GM19452 (cell line): ENCODE data around the gene CRISP2.

Source experiments
- ATAC-seq: cut with Tn5 transposase; IDR thresholded peaks from one replicate; pipeline ENCODE4 v1.9.1; 2021; ENCODE audit not compliant: unreplicated experiment

CRISP2 gene

DNA sequence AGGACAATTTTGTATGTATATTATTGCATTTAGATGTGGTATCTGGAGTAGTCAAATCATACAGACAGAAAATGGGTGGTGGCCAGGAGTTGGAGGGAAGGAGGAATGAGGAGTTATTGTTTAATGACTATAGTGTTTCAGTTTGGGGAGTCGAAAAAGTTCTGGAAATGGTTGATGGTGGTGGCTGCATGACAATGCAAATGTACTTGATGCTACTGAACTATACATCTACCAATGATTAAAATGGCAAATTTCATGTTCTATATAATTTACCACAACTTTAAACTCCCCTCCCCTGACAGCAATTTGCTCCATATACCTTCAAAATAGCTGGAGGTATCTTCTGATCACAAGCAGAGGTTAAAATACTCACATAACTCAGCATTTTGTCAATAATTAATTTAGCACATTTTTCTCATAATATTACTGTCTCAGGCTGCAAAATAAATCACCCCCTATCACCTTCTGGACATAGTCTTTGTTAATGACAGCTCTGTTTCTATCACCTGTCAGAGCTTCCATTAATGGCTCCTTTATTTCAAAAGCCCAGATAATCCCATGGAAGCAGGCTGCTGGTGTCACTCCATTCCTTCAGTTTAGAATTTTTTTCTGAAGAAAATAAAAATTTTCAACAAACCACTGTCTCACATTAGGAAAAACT lies 51.0 kb downstream of the CRISP2 start:
- ATAC-seq = no peak

DNA sequence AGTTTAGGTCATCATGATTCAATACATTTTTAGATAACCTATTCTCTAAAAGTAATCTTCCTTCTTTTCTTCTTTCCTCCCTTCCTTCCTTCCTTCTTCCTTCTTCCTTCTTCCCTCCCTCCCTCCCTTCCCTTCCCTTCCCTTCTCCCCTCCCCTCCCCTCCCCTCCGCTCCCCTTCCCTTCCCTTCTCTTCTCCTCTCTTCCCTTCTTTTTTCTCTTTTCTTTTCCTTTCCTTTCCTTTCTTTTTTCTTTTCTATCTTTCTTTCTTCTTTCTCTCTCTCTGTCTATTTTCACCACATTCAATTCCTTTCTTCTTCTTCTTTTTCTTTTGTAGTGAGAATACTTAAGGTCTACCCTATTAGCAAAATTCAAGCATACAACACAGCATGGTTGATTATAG lies 59.4 kb downstream of the CRISP2 start:
- no peak for ATAC-seq

DNA sequence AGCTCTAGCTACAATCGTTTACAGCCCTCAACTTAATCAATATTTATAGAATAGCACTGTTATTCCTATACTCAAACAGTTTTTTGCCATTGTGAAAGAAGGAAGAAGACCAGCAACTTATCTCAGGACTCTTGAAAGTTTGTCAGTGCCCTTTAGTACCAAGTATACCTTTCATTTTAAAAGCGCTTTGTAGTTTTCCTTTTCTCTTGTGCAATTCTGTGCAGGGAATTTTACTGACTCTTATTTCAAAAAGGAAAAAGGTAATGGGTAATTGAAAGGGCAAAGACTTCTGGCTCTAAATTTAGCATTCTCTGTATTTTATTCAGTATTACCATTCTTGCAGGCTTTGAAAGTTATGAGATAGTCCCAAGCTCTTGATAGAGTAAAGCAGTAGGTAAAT lies 59.9 kb downstream of the CRISP2 start:
- ATAC-seq = no peak

DNA sequence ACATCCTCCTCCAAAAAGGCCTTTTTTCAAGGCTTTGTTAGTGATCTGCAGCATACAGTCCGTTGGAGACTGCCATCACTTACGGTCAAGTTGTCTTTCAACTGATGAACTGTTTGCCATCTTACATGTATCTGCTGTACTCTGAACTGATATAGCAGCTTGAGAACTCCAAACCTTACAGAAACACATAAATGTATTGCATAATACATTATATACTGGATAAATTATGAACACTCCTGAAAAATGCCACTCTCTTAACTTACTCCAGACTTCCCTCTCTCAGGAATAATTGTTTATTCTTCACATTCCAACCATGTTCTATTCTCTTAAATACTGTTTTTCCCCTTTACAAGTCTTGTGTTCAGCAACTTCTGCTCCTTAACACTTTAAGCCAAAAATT lies 62.1 kb downstream of the CRISP2 start:
- ATAC-seq = no peak

DNA sequence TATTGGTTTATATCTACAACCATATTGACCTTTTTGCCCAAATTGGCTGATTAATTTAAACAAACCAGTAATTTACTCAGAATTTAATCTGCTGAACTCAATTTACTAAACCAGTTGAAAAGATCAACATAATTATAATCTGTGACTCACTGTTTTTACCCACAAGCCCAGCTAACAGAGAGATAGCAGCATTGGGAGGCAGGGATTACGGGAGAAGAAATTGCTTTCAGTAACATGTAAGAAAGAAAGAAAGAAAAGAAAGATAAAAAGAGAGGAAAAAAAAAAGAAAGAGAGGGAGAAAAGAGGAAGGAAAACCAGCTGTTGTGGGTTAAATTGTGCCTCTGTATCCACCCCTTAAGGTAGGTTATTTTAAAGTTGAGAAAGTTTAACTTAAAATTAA lies 63.4 kb downstream of the CRISP2 start:
- ATAC-seq = no peak

DNA sequence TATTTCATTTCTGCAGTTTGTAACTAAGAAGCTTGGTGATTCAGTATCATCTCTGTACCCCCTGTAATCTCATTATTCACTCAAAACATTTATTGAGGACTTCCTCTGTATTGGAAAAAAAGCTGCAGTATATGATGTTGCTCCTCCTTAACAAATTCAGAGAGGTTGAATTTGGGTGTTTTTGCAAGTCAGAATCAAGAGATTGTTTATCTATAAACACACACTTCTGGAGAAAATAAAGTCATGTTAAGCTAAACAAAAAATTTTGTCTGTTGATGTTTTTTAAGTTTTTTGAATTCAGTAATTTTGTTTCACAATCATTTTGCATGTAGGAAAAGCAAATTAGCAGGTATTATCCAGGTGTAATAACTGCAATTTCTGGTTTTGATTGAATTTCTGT lies 65.3 kb downstream of the CRISP2 start:
- no peak for ATAC-seq

DNA sequence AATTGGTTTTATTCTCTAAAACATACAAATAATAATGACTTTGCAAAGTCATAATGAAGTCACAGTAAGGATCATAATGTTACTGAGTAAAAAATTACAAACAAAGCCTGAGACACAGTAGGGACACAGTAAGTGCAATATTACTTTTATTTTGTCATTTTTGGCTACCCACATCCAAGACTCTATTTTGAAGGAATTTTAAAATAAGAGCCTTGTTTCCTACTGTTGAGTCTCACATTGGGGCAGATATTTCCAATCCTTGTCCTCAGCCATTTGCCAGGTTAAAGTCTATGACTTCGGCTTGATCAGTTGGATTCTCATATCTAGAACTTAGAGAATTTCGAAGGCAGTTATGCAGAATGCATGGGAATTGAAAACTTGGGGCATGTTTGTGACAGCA lies 65.9 kb downstream of the CRISP2 start:
- no peak for ATAC-seq

DNA sequence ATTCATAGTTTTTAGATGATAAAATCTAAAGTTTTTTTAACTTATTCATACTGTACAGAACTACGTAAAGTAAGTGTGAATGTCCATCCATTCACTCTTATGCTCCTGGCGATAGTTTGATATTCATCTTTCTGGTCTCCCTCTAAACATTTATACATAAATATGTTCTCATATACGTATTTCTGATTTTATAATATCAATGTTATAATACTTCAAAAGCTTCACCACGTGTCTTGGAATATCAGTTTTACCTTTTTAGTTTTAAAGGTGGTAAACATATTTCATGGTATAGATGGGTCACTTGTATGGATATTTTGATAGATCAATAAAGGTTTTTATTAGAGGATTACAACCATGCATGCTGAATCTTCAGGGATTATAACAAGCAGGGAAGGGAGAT lies 66.4 kb downstream of the CRISP2 start:
- ATAC-seq = no peak

DNA sequence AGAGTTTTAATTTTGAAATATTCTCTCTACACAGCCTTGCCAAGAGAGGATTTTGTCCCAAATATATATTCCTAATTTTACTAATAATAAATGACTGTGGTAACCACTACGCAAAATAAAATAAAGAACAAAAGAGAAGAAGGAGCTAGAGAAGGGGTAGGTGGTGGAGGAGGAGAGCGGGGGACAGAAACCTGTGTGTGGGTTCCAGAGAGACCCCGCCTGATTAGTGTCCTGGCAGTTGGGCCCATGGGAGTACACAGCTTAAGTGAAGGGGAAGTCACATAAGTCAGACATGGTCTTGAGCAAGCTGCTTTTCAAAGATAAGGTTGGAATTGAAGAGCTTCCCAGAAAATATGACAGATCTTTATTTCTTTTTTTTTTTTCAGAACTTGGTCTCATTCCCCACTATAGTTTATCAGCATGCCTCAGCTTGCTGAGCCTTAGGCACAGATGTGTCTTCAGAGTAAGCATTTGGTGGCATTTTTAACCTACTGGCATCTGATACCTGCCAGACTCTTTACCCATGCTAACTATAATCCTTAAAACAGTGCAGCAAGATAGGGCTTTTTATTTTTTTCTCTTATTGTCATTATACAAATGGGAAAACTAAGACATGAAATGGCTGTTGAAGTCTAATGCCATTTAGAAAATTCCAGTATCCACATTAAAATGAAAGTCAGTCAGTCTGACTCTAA lies 67.1 kb downstream of the CRISP2 start:
- no peak for ATAC-seq

DNA sequence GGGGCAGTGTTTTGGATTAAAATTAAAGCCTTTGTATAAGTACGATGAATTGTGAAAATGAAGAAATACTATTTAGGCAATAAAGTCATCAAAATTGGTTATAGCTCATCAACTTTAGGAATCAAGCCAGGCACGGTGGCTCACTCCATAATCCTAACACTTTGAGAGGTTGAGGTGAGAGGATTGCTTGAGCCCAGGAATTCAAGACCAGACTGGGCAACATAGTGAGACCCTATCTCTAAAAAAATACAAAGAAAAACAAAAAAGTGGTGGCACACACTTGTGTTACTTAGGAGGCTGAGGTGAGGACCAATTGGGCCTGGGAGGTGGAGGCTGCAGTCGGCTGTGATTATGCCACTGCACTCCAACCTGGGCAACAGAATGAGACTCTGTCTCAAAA lies 68.2 kb downstream of the CRISP2 start:
- no peak for ATAC-seq
